Nephron (organoid): ENCODE data around the gene CHD3.
A peak's percentile ranks its signal among the peaks of the same experiment; 100 is the strongest.

Experiments
- H3K27ac Mint-ChIP-seq, 3 experiments: 2 replicates each; pipeline ENCODE4 v1.8.0; 2020; ENCODE audit warnings: mixed read lengths in 3 of 3, mild to moderate bottlenecking in 2 of 3, moderate library complexity in 1 of 3
- H3K27me3 Mint-ChIP-seq: 2 replicates; pipeline ENCODE4 v1.8.0; 2021; ENCODE audit warnings: low read depth, mild to moderate bottlenecking, moderate library complexity, mixed read lengths
- H3K36me3 Mint-ChIP-seq: 2 replicates; pipeline ENCODE4 v1.8.0; 2020; ENCODE audit warnings: low read depth, mixed read lengths
- H3K4me1 Mint-ChIP-seq: 2 replicates; pipeline ENCODE4 v1.8.0; 2020; ENCODE audit warnings: mixed read lengths
- H3K4me3 Mint-ChIP-seq, 3 experiments: 2 replicates each; pipeline ENCODE4 v1.8.0; 2020; ENCODE audit warnings: mild to moderate bottlenecking in 3 of 3, mixed read lengths in 3 of 3, moderate library complexity in 2 of 3
- H3K9me3 Mint-ChIP-seq: 2 replicates; pipeline ENCODE4 v1.8.0; 2020; ENCODE audit warnings: mixed read lengths
- TF ChIP-seq, protein P1 (sequence below), 3 experiments: fragments of 200-600 bp; sonication (generic); IDR thresholded peaks; one replicate each; pipeline ENCODE4 v1.5.0; 2021; ENCODE audit warnings: antibody characterized with exemption in 3 of 3; ENCODE audit not compliant: unreplicated experiment in 3 of 3

Gene CHD3

DNA sequence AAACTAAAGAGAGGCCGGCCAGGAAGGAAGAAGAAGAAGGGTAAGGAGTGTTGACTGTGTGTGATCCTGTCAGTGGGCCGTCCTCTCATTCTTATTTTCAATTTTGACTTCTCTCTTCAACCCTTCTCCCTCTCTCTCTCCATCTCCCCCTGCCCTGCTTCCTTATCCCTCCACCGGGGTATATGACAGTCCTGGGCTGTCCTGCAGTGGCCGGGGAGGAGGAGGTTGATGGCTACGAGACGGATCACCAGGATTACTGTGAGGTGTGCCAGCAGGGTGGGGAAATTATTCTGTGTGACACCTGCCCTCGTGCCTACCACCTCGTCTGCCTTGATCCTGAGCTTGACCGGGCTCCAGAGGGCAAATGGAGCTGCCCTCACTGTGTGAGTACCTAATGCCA is 5.6 kb downstream of the CHD3 start:
- H3K9me3 Mint-ChIP-seq: no peaks in the 10 kb centered on the region
- H3K27ac Mint-ChIP-seq: peak overlapping the region in 2 of 3 experiments; percentile 17 to 63
- no peaks in the 10 kb centered on the region for H3K27me3 Mint-ChIP-seq
- peaks cover 50% of the 10 kb centered on the region for H3K4me1 Mint-ChIP-seq
- H3K4me3 Mint-ChIP-seq: peak overlapping the region in 1 of 3 experiments; percentile 7
- H3K36me3 Mint-ChIP-seq: peaks cover 89% of the 10 kb centered on the region
- TF ChIP-seq, protein P1, sequence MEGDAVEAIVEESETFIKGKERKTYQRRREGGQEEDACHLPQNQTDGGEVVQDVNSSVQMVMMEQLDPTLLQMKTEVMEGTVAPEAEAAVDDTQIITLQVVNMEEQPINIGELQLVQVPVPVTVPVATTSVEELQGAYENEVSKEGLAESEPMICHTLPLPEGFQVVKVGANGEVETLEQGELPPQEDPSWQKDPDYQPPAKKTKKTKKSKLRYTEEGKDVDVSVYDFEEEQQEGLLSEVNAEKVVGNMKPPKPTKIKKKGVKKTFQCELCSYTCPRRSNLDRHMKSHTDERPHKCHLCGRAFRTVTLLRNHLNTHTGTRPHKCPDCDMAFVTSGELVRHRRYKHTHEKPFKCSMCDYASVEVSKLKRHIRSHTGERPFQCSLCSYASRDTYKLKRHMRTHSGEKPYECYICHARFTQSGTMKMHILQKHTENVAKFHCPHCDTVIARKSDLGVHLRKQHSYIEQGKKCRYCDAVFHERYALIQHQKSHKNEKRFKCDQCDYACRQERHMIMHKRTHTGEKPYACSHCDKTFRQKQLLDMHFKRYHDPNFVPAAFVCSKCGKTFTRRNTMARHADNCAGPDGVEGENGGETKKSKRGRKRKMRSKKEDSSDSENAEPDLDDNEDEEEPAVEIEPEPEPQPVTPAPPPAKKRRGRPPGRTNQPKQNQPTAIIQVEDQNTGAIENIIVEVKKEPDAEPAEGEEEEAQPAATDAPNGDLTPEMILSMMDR (IDR thresholded peaks at IDR 0.05; ENCODE audit: unreplicated experiment in 3 of 3): no peak

DNA sequence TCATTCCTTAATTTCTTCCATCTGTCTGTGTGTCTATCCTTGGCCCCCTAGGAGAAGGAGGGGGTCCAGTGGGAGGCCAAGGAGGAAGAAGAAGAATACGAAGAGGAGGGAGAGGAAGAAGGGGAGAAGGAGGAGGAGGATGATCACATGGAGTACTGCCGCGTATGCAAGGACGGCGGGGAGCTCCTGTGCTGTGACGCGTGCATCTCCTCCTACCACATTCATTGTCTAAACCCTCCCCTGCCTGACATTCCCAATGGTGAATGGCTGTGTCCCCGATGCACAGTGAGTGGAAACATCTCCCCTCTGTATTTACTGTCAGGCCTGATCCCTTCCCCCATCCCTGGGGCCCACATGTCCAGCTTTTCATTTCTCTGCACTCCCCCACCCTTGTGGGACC is 6.3 kb downstream of the CHD3 start:
- H3K9me3 Mint-ChIP-seq: no peaks in the 10 kb centered on the region
- H3K36me3 Mint-ChIP-seq: peaks cover 89% of the 10 kb centered on the region
- H3K4me1 Mint-ChIP-seq: peaks cover 50% of the 10 kb centered on the region

GRCh38 chr17:7897090-7897489 is 8.5 kb downstream of the CHD3 start:
- TF ChIP-seq, protein P1 (IDR thresholded peaks at IDR 0.05; ENCODE audit: unreplicated experiment in 3 of 3): no peak
- H3K4me1 Mint-ChIP-seq: peaks cover 46% of the 10 kb centered on the region
- H3K4me3 Mint-ChIP-seq: no peak overlapping the region
- peaks cover 91% of the 10 kb centered on the region for H3K36me3 Mint-ChIP-seq
- H3K9me3 Mint-ChIP-seq: no peaks in the 10 kb centered on the region
- peak overlapping the region in 1 of 3 experiments; percentile 41 for H3K27ac Mint-ChIP-seq
- H3K27me3 Mint-ChIP-seq: no peaks in the 10 kb centered on the region

More for the DNA sequence above, 6.3 kb downstream of the CHD3 start:
- TF ChIP-seq, protein P1 (IDR thresholded peaks at IDR 0.05; ENCODE audit: unreplicated experiment in 3 of 3): no peak
- peak overlapping the region in 1 of 3 experiments; percentile 7 for H3K4me3 Mint-ChIP-seq
- no peaks in the 10 kb centered on the region for H3K27me3 Mint-ChIP-seq
- peak overlapping the region in 2 of 3 experiments; percentile 2 to 17 for H3K27ac Mint-ChIP-seq

- Mint-ChIP-seq H3K4me1 (peaks cover 44% of the 10 kb centered on the region), H3K9me3 (no peaks in the 10 kb centered on the region), H3K27me3 (no peaks in the 10 kb centered on the region), H3K27ac (peak overlapping the region; percentile 0 to 32 (median 20)), H3K4me3 (no peak overlapping the region), H3K36me3 (peaks cover 95% of the 10 kb centered on the region)
- TF ChIP-seq, protein P1 (IDR thresholded peaks at IDR 0.05; ENCODE audit: unreplicated experiment in 3 of 3): peak; percentile 45 to 64 (median 57)
These were observed 9.2 kb downstream of the CHD3 start for GRCh38 chr17:7897773-7898172.

DNA sequence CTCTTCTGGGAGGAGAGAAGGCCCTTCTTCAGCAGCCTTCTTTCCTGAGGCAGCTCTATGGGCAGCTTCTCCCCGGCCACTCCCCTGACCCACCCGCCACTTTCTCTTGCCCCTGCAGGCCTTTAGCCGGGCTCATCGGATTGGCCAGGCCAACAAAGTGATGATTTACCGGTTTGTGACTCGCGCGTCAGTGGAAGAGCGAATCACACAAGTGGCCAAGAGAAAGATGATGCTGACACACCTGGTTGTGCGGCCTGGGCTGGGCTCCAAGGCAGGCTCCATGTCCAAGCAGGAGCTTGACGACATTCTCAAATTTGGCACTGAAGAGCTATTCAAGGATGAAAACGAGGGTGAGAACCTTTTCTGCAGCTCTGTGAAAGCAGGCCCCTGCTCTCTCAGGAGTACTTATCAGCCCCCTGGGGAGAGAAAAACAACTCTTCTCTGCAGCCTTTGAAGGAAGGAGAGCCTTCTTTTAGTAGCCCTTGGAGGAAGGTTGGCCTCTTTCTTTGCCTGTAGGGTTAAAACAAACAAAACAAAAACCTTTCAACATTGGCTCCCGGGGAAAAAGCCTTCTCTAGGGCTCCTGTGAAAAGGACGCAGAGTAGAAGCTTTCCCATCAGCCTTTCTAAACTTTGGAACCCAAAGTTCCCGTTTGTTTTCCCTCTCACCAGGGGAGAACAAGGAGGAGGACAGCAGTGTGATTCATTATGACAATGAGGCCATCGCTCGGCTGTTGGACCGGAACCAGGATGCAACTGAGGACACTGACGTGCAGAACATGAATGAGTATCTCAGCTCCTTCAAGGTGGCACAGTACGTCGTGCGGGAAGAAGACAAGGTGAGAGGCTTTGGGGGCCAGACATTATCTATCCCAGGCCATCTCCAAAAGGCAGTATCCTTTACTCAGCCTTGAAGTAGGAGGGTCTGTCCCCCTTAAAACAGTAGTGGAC is 14.8 kb downstream of the CHD3 start:
- Mint-ChIP-seq H3K36me3 (peaks cover 97% of the 10 kb centered on the region), H3K27ac (no peak overlapping the region), H3K4me1 (no peaks in the 10 kb centered on the region), H3K27me3 (no peaks in the 10 kb centered on the region), H3K9me3 (no peaks in the 10 kb centered on the region), H3K4me3 (no peak overlapping the region)
- TF ChIP-seq, protein P1 (IDR thresholded peaks at IDR 0.05; ENCODE audit: unreplicated experiment in 3 of 3): no peak
